Fibroblast of the conjunctiva (primary cell): ENCODE data around the gene CALML5.

ENCODE experiments used
- DNase-seq: peaks from one replicate; pipeline ENCODE4 v3.0.0-alpha.2; 2010; ENCODE audit warnings: low read depth

CALML5 gene

DNA sequence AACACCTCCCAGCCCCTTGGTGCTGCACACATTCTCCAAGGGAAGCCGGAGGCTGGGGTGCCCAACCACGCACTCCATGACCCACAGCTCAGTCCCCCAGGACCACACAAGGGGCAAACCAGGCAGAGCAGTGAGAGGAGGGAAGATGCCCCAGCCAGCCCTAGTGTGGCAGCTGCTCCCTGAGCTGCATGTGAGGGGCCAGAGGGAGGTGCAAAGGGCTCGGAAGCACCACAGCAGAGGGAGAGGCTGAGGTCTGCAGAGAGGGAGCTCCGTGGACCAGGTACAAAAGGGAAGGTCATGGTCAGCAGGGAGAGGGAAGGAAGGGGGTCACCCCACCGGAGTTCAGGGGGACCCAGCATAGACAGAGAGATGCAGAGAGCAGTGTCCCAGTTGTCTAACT, 1.5 kb upstream of the CALML5 start:
- DNase-seq: no peak

GRCh38 chr10:5500162-5500670, 846 bp upstream of the CALML5 start:
- no peak for DNase-seq

DNA sequence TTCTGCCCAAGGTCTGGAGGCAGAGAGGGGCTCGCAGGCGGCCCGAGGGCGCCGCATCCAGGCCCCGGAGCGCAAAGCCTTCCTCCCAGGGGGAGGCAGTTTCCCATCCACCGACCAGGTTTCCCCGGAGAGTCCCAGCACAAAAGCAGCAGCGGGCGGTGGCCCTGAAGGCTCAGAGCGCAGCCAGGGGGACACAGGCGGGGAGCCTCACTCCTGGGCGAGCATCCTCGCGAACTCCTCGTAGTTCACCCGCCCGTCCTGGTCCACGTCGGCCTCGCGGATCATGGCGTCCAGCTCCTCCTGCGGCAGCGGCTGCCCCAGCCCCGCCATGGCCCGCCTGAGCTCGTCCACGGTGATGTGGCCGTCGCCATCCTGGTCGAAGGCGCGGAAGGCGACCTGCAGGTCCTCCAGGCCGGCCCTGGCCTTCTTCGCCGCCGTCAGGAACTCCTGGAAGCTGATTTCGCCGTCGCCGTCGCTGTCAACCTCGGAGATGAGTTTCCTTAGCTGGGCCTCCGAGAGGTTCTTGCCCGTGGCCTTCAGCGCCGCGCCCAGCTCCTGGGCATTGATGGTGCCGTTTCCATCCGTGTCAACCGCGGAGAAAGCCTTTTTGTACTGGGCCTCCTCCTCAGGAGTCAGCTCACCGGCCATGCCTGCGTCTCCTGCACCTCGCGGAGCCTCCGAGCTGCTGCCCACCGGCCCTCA, 428 bp downstream of the CALML5 start:
- no peak for DNase-seq

- no peak for DNase-seq
These were observed 1.2 kb downstream of the CALML5 start for GRCh38 chr10:5497948-5498730.

DNA sequence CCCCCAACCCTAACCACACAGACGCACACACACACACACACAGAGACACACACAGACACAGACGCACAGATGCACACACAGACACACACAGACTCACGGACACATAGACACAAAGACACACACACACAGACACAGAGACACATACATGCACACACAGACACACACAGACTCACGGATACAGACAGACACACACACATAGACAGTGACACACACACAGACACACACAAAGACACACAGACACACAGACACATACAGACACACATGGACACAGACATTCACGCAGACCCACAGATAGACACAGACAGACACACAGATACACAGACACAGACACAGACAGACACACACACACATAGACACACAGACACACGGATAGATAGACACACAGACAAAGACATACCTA, 2.1 kb downstream of the CALML5 start:
- no peak for DNase-seq

- DNase-seq: no peak
These were observed 2.8 kb downstream of the CALML5 start for GRCh38 chr10:5496261-5497250.

GRCh38 chr10:5494611-5495010, 4.8 kb downstream of the CALML5 start:
- no peak for DNase-seq

- no peak for DNase-seq
These were observed 5.7 kb downstream of the CALML5 start for GRCh38 chr10:5493691-5494090.

GRCh38 chr10:5492929-5493576, 6.3 kb downstream of the CALML5 start:
- DNase-seq: no peak

GRCh38 chr10:5492322-5492855, 7.0 kb downstream of the CALML5 start:
- DNase-seq: no peak

- no peak for DNase-seq
These were observed 7.9 kb downstream of the CALML5 start for GRCh38 chr10:5491477-5491876.

GRCh38 chr10:5490698-5491464, 8.5 kb downstream of the CALML5 start:
- no peak for DNase-seq

GRCh38 chr10:5490032-5490431, 9.3 kb downstream of the CALML5 start:
- no peak for DNase-seq

DNA sequence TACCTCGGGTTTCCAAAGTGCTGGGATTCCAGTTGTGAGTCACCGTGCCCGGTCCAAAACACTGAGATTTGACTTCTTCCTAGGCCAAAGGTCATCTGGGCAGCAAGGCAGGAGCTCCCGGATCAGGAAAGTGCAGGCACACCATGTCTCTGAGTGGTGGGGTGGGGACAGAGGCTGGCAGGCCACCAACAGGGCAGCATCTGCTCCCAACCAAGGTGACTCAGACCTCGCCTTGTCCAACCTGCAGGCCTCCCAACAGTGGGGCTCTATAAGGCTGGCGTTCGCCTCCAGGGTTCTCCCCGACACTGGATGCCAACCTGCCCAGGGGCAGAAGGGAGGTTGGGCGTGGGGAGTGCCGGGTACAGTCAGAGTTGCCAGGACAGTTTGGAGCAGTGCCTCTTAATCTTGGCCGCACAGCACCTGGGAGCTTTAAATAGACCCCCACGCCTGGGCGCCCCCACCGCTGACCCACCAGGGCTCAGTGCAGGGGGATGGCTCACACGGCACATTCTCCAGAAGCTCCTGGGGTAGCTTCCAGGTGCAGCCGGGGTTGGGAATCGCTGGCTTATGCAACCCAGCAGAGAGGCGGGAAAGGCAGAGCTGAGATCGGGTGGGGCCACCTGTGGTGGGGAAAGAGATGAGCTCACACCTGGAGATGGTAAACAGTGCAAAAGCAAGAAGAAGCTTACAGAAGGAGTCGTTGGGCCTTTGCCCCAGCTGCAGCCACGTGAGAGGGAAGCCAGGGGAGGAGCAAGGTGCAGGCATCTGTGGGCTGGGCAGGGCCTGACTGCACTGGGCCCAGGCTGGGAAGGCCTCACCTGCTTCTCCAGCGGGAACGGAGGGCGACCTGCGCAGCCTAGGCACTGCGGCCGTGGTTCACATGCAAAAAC, 10.9 kb downstream of the CALML5 start:
- no peak for DNase-seq

- no peak for DNase-seq
These were observed 12.5 kb downstream of the CALML5 start for GRCh38 chr10:5486853-5487235.

GRCh38 chr10:5485948-5486852, 13.2 kb downstream of the CALML5 start:
- DNase-seq: no peak

DNA sequence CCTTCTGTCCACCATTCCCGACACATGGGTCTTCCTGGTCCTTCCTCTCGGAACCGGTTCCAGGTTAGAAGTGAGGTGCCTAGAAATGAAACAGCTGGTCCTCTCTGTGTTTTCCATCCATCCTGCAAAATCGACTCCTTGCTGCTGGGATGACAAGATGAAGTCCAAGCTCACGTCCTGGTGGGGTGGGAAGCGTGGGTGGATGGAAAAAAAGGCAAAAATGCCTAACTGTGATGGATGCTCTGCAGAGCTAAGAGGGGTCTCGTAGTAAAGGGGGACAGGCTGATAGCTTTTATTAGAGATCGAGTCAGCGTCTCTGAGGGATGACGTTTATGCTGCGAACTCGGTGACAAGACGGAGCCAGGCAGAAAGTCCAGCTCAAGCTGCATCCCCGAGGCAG, 14.1 kb downstream of the CALML5 start:
- no peak for DNase-seq

GRCh38 chr10:5484205-5484604, 15.2 kb downstream of the CALML5 start:
- no peak for DNase-seq

DNA sequence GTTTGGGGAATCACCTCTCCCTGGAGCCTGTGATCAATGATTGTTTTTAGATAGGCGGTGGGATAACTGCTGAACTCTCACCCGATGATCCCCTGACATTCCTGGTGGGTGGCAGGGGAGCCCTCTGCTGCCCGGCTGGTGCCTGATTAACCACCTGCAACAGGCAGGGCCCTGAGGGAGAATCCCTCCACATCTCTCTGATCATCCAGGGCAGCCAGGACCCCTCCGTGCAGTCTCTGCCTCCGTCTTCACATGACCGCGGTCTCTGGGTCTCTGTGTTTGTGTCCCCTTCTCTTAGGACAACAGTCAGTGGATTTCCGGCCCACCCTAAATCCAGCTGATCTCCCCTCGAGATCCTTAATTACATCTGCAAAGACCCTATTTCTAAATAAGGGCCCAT, 17.4 kb downstream of the CALML5 start:
- DNase-seq: no peak
